Ectodermal cell (in vitro differentiated cells): ENCODE data around the gene YIF1B.

ENCODE experiments used
- H3K27ac ChIP-seq: 2 replicates; pipeline ENCODE4 v1.7.0; 2013; ENCODE audit warnings: mild to moderate bottlenecking, low read depth, low read length; ENCODE audit not compliant: insufficient read depth, poor library complexity, severe bottlenecking
- H3K27me3 ChIP-seq: 2 replicates; pipeline ENCODE4 v1.7.0; 2013; ENCODE audit warnings: mild to moderate bottlenecking, low read length; ENCODE audit not compliant: insufficient read depth, control insufficient read depth, poor library complexity, severe bottlenecking
- H3K36me3 ChIP-seq: one replicate; pipeline ENCODE4 v1.7.0; 2013; ENCODE audit warnings: low read length; ENCODE audit not compliant: control insufficient read depth, insufficient read depth
- H3K4me1 ChIP-seq: one replicate; pipeline ENCODE4 v1.7.0; 2013; ENCODE audit warnings: low read length; ENCODE audit not compliant: control insufficient read depth, insufficient read depth
- H3K4me3 ChIP-seq: 2 replicates; pipeline ENCODE4 v1.7.0; 2013; ENCODE audit warnings: low read depth, low read length, control low read depth; ENCODE audit not compliant: insufficient read depth
- H3K9me3 ChIP-seq: 2 replicates; pipeline ENCODE4 v1.7.0; 2013; ENCODE audit warnings: mild to moderate bottlenecking, low read length, moderate library complexity; ENCODE audit not compliant: control insufficient read depth
- WGBS, 2 experiments: methylation state at CpG; one replicate each; pipeline ENCODE4 v1.1.7; 2013; ENCODE audit warnings: missing lambda C conversion rate in 2 of 2; 5-methylcytosine and 5-hydroxymethylcytosine counted together

Gene YIF1B

DNA sequence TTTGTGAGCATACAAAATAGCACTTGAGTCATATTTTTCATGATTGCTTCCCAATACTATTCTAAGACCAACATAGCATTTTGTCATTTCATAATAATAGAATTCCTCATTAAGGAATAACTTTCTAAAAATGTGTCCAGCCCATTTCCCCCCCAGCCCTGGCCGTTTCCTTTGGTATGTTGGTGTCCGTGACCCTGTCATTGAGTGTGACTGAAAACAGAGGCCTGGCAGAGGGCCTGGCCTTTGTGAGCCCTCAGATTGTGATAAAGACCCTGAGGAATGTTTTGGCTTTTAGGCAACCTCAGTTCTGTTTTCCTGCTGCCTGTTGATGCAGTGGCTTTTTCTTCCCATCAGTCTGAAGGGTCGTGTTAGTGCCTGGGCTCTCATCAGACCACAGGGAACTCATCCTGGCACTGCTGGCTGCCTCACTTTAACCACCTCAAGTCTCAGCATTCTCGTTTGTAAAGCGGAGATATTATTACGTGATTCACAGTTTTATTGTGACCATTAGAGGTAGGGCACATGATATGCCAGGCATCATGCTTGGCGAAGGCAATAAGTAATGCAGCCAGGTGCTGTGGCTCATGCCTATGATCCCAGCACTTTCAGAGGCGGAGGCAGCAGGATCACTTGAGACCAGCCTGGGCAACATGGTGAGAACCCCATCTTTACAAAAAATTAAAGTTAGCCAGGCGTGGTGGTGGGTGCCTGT is 37.6 kb downstream of the YIF1B start:
- Histone ChIP-seq H3K36me3 (no peaks in the 10 kb centered on the region), H3K9me3 (no peaks in the 10 kb centered on the region), H3K27me3 (no peaks in the 10 kb centered on the region), H3K27ac (no peak overlapping the region), H3K4me1 (peaks cover 10% of the 10 kb centered on the region), H3K4me3 (no peak overlapping the region)
- WGBS, 2 experiments = 86 to 89% methylated on average over 9 of the region's 9 CpGs

DNA sequence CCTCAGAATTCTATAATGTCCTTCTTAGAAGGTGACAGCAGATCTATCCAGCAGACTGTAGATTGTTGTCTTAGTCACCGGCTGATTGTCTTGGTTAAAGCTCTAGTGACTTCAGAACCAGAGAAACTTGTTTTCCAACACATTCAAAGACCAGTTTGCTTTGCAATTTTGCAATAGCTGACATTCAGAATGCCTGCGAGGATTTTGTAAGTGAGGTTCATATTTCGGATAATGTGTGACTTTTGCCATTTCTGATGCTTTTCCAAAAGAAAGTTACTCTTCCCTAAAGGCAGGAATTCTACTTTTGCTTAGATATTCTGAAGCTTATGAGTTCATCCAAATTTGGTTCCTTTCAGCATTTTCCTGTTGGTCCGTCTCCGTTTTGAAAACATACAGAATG is 38.2 kb downstream of the YIF1B start:
- H3K36me3 ChIP-seq = no peaks in the 10 kb centered on the region
- WGBS, 2 experiments = 92 to 96% methylated on average over 5 of the region's 5 CpGs
- H3K9me3 ChIP-seq = no peaks in the 10 kb centered on the region
- no peak overlapping the region for H3K27ac ChIP-seq
- no peak overlapping the region for H3K4me3 ChIP-seq
- no peaks in the 10 kb centered on the region for H3K27me3 ChIP-seq
- H3K4me1 ChIP-seq = peaks cover 10% of the 10 kb centered on the region

DNA sequence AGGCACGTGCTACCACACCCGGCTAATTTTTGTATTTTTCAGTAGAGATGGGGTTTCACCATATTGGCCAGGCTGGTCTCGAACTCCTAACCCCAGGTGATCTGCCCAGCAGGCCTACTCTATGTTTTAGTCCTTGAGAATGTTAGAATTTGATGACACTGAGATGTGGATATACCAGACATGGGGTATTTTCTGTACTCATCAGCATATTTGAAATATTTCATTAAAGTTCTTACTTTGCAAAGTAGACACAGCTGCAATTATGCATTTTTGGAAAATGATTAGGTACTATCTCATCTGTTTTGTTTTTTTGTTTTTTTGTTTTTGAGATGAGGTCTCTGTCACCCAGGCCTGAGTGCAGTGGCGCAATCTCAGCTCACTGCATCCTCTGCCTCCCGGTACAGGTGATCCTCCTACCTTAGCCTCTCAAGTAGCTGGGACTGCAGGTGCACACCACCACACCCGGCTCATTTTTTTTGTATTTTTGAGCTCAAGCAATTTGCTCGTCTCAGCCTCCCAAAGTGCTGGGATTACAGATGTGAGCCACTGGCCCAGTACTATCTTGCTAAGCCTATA is 38.7 kb downstream of the YIF1B start:
- H3K4me1 ChIP-seq = peaks cover 10% of the 10 kb centered on the region
- H3K4me3 ChIP-seq = no peak overlapping the region
- H3K27ac ChIP-seq = no peak overlapping the region
- H3K9me3 ChIP-seq = no peaks in the 10 kb centered on the region
- no peaks in the 10 kb centered on the region for H3K36me3 ChIP-seq
- WGBS, 2 experiments = 88 to 93% methylated on average over 7 of the region's 7 CpGs
- H3K27me3 ChIP-seq = no peaks in the 10 kb centered on the region

DNA sequence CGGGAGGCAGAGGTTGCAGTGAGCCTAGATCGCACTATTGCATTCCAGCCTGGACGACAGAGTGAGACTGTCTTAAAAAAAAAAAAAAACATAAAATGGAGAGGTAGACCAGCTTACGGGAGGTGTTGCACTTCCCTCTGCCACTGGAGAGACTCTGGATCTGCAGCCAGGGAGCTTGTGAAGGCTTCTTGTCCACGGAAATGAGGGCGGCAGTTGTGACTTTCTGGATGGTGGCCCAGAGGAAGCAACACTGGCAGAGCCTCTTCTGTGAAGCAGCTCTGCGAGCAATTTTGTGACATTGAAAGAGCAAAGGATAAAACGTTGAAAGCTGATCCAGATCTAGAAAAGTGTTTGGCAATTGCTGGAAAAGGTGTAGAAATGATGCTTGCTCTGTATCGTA is 41.0 kb downstream of the YIF1B start:
- Histone ChIP-seq H3K27ac (no peak overlapping the region), H3K9me3 (no peaks in the 10 kb centered on the region), H3K27me3 (no peaks in the 10 kb centered on the region), H3K4me3 (no peak overlapping the region), H3K4me1 (peaks cover 14% of the 10 kb centered on the region), H3K36me3 (no peaks in the 10 kb centered on the region)
- WGBS, 2 experiments = 91 to 95% methylated on average over 8 of the region's 9 CpGs

DNA sequence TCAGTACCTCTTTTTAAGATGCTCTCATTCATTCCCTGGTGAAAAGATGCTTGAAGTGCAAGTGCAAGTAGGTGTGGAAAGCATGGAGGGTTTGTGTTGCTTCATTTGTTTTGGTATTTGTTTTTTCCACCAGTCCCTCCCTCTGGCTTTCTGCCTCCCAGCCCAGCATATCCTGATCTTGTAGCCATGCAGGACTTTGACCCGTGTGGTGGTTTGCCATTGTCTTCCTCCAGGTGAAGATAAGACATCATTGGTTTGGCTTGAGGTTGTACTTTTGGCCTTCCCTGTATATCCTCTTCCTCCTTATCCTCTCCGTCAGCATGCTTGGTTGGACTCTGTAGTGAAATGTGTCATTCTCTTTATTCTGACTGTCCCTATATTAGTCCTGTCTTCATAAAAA is 42.2 kb downstream of the YIF1B start:
- Histone ChIP-seq H3K36me3 (no peaks in the 10 kb centered on the region), H3K27ac (no peak overlapping the region), H3K4me3 (no peak overlapping the region), H3K9me3 (no peaks in the 10 kb centered on the region), H3K4me1 (peaks cover 10% of the 10 kb centered on the region), H3K27me3 (no peaks in the 10 kb centered on the region)
- 74 to 80% methylated on average over 2 of the region's 2 CpGs for WGBS, 2 experiments

DNA sequence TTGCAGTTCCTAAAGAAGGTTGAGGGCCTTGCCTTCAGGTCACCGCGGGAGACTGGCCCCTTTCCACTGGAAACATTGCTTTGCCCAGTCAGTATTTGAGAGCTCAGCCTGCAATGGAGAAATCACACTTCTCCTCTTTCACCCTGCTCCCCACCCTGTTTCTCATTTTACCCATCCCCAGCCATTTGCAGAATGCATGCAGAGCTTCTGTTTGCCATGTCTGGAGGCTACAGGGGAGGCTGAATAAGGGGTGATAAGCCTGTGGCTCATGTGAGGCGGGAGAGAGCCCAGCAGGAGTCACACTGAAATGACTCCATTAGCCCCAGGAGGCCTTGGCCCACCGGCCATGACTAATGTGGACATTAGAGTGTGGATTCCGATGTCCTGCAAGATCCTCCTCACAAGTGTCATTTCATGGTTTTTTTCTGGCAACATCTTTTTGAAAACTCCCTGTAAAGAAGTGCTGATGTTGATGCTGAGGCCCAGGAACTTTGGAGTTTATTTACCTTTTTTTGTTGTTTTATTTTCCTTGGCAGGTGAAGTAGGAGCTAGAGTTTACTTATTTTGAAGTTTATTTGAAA is 45.1 kb downstream of the YIF1B start:
- no peak overlapping the region for H3K4me3 ChIP-seq
- no peaks in the 10 kb centered on the region for H3K27me3 ChIP-seq
- H3K9me3 ChIP-seq = no peaks in the 10 kb centered on the region
- no peaks in the 10 kb centered on the region for H3K36me3 ChIP-seq
- peaks cover 22% of the 10 kb centered on the region for H3K4me1 ChIP-seq
- peak overlapping the region; percentile 27 for H3K27ac ChIP-seq
- WGBS, 2 experiments = 66% methylated on average over 5 of the region's 5 CpGs

DNA sequence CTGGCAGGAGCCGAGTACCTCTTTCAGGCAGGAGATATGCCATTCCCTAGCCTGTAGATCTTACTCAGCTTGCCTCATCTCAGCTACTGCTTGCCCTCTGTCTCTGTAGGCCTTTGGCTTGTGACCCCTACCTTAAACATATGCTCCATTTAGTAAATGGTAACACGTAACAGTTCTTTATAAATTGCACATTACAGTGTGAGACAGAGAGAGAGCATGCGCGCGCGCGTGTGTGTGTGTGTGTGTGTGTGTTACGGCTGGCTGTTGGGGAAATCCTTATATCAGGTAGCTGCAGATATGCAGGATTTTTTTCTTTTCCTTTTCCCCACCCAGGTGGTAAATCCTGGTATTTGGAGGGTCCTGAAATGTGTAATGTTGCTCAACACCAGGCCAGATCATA is 47.2 kb downstream of the YIF1B start:
- H3K27me3 ChIP-seq = no peaks in the 10 kb centered on the region
- no peaks in the 10 kb centered on the region for H3K36me3 ChIP-seq
- H3K4me1 ChIP-seq = peaks cover 22% of the 10 kb centered on the region
- H3K27ac ChIP-seq = no peak overlapping the region
- H3K4me3 ChIP-seq = no peak overlapping the region
- 68 to 70% methylated on average over 8 of the region's 8 CpGs for WGBS, 2 experiments
- H3K9me3 ChIP-seq = no peaks in the 10 kb centered on the region

DNA sequence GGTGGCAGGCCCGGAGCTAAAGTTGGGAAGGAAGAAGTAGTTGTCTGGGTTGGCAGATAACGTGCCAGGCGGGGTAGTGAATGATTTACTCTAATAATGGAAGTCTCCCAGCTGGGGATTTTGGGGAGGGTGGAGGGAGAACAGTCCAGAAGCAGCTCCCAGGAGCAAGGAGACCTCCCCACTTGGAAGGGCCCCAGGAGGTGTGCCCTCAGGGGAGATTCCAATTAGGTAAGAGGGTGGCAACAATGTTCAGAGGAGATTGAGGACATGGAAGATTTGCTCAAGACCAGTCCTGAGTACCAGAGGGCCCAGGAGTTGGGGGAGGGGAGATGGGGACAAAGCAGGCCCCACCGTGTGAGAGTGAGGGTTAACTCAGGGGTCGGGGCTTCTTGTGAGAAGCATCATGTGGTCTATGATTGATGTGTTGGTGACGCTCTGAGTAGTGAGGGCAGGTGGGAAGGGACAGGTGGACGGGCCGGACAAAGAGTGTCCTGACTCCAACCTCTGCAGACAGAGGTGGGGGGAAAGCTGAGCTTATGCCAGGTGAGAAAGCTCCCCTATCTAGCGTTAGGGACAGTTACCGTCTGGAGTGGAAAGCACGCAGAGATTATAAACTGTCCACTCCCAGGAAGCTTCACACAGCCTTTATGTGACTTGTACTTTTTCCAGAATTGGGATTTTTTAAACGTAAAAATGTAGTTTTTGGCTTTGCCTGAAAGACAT is 47.8 kb downstream of the YIF1B start:
- Histone ChIP-seq H3K4me1 (peaks cover 22% of the 10 kb centered on the region), H3K27me3 (no peaks in the 10 kb centered on the region), H3K4me3 (no peak overlapping the region), H3K9me3 (no peaks in the 10 kb centered on the region), H3K36me3 (no peaks in the 10 kb centered on the region), H3K27ac (no peak overlapping the region)
- 70 to 73% methylated on average over 12 of the region's 12 CpGs for whole genome bisulfite sequencing, 2 experiments

DNA sequence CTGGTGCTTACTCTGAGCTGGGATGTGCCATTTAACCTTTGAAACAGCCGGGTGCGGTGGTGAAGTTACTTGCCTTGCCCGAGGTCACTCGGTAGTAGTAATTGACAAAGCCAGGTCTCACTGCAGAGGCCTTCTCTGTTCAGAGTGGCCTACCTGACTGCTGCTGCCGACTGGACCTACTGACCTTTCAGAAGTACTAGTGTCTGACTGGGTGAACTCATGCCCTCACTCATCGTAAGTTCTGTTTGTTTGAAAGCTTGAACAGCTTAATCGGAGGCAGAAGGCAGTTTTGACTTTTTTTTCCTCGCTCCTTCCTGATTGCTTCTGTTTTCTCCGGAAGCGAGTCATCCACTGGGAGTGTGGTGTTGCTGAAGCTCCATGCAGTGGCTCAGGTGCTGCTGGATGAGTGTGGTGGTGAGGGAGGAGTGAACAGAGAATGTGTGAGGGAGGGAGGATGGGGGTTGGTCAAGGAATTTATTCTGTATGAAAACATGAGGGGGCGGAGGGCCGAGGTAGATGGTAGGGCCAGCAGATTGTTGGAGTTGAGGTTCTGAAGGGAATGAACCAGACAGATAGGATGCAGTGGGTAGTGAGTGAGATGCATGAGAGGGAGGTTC is 48.7 kb downstream of the YIF1B start:
- Histone ChIP-seq H3K9me3 (no peaks in the 10 kb centered on the region), H3K4me1 (peaks cover 22% of the 10 kb centered on the region), H3K4me3 (no peak overlapping the region), H3K36me3 (no peaks in the 10 kb centered on the region), H3K27me3 (no peaks in the 10 kb centered on the region), H3K27ac (no peak overlapping the region)
- WGBS, 2 experiments = 82 to 84% methylated on average over 12 of the region's 12 CpGs

DNA sequence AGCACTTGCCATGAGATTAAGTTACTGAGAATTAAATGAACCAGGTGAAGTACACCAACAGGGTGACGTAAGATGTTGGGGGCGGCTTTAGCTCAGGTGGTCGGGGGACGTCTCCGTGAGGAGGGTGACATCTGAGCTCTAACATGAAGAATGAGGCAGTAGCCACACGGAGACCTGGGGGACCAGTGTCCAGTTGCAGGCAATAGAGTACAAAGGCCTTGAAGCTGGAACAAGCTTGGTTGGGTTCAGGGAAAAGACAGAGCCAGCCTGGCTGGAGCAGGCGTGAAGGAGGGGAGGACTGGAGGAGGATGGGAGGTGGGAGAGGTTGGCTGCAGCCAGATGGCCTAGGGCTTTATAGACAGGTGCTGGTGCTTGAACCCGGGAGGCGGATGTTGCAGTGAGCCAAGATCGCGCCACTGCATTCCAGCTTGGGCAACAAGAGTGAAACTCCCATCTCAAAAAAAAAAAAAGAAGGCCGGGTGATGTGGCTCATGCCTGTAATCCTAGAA is 49.8 kb downstream of the YIF1B start:
- H3K4me3 ChIP-seq = no peak overlapping the region
- H3K9me3 ChIP-seq = no peaks in the 10 kb centered on the region
- 90% methylated on average over 12 of the region's 12 CpGs for WGBS, 2 experiments
- H3K4me1 ChIP-seq = peaks cover 22% of the 10 kb centered on the region
- no peaks in the 10 kb centered on the region for H3K36me3 ChIP-seq
- H3K27me3 ChIP-seq = no peaks in the 10 kb centered on the region
- H3K27ac ChIP-seq = no peak overlapping the region
